Measurements from ENCODE around the gene TRIM17. TPM values are rescaled to one million over a fixed set of nuclear protein-coding genes. Genes with fewer than 3 reads are reported as not detected.
A peak's percentile ranks its signal among the peaks of the same experiment; 100 is the strongest.

The TRIM17 gene
- polyA plus RNA-seq, 1 of the 3 experiments (the other 2 are of a cell fraction) = 1.6 TPM

DNA sequence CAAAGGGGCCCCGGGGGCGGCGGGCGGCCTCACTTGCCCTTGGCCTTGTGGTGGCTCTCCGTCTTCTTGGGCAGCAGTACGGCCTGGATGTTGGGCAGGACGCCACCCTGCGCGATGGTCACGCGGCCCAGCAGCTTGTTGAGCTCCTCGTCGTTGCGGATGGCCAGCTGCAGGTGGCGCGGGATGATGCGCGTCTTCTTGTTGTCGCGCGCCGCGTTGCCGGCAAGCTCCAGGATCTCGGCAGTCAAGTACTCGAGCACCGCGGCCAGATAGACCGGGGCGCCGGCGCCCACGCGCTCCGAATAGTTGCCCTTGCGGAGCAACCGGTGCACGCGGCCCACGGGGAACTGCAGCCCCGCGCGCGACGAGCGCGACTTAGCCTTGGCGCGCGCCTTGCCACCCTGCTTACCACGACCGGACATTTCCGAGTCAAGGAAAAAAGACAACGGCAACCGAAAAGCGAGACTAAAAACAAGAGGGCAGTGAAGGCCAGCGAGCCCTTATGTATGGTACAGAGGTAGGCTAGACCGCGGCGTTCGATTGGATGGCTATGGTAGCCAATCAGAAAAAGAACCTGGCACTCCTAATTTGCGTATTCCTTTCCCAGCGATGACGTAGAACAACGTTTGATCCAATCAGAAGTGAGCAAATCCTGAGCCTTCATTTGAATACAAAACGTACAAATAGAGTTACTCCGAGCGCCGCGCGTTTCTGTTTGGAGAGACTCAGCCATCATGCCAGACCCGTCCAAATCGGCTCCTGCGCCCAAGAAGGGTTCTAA, 40.9 kb upstream of the TRIM17 start:
- WGBS (ENCODE audit: low lambda C conversion rate) = 27% methylated on average over 31 of the region's 74 CpGs
- peak; percentile 95 for DNase-seq
- CTCF ChIA-PET = interaction anchor here (0.7 to 4.4 kb wide), 10 partner anchors 12 to 195 kb away, joined by 3 to 20 read pairs (median 3); no protein-coding TSS in a partner anchor
- H3K4me2 ChIP-seq = peak overlapping the region; percentile 95
- peak overlapping the region; percentile 72 for H2AFZ ChIP-seq (ENCODE audit: low read depth)
- no peaks in the 10 kb centered on the region for H4K20me1 ChIP-seq (ENCODE audit: insufficient read depth)
- H3K9me2 ChIP-seq = no peaks in the 10 kb centered on the region
- H3K4me3 ChIP-seq (ENCODE audit: low read depth in 2 of 2, low read length in 1 of 2) = peak overlapping the region; percentile 78 to 88
- H3K27me3 ChIP-seq (ENCODE audit: insufficient read depth) = no peaks in the 10 kb centered on the region
- H3K4me1 ChIP-seq (ENCODE audit: control insufficient read depth in 1 of 2, insufficient read depth in 2 of 2, low read depth in 1 of 2, low read length in 1 of 2) = peaks cover 0 to 18% of the 10 kb centered on the region in 2 experiments; a peak in 2 of 4 replicates
- POLR2A ChIA-PET = interaction anchor here (0.7 to 1.9 kb wide), 18 partner anchors 8 to 1138 kb away, joined by 3 to 19 read pairs (median 3); partner anchors contain the start of genes GUK1, IBA57, RNF187 and TRIM11
- peaks cover 24% of the 10 kb centered on the region for H3F3A ChIP-seq (replicated peaks; ENCODE audit: insufficient read depth)
- peak overlapping the region; percentile 82 to 96 for H3K27ac ChIP-seq (ENCODE audit: low read depth in 2 of 2, low read length in 1 of 2)
- H3K36me3 ChIP-seq (replicated peaks in 1 of 2; ENCODE audit: control insufficient read depth in 1 of 2, insufficient read depth in 2 of 2, low read length in 1 of 2) = peaks cover 3 to 4% of the 10 kb centered on the region in 2 experiments
- H3K79me2 ChIP-seq (ENCODE audit: insufficient read depth) = peaks cover 30% of the 10 kb centered on the region
- H3K9ac ChIP-seq = peak overlapping the region; percentile 76
- H3K9me3 ChIP-seq = no peaks in the 10 kb centered on the region
- peak; percentile 42; the same call in 1 of the 2 replicates for TF ChIP-seq TEAD4 (IDR thresholded peaks at IDR 0.05; ENCODE audit: borderline replicate concordance, insufficient read depth)
- TF ChIP-seq YY1 (IDR thresholded peaks at IDR 0.05; ENCODE audit: low read depth) = peak; percentile 1
- no peak for TF ChIP-seq RAD21 (IDR thresholded peaks at IDR 0.05; ENCODE audit: low read length)
- TF ChIP-seq EP300 (IDR thresholded peaks at IDR 0.05; ENCODE audit: borderline replicate concordance in 1 of 2, low read depth in 1 of 2, low read length in 1 of 2) = no peak
- TF ChIP-seq, protein P1, sequence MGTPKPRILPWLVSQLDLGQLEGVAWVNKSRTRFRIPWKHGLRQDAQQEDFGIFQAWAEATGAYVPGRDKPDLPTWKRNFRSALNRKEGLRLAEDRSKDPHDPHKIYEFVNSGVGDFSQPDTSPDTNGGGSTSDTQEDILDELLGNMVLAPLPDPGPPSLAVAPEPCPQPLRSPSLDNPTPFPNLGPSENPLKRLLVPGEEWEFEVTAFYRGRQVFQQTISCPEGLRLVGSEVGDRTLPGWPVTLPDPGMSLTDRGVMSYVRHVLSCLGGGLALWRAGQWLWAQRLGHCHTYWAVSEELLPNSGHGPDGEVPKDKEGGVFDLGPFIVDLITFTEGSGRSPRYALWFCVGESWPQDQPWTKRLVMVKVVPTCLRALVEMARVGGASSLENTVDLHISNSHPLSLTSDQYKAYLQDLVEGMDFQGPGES (IDR thresholded peaks at IDR 0.05; ENCODE audit: low read depth, low read length) = peak; percentile 63; the same call in 1 of the 2 replicates
- peak; percentile 82 for TF ChIP-seq CHD2 (IDR thresholded peaks at IDR 0.05; ENCODE audit: low read length, partially characterized antibody)
- TF ChIP-seq USF2 (IDR thresholded peaks at IDR 0.05; ENCODE audit: borderline replicate concordance, low read depth, low read length) = no peak; the same call in 1 of the 2 replicates
- TF ChIP-seq CTCF (IDR thresholded peaks at IDR 0.05) = peak; percentile 43
- TF ChIP-seq ELF1 (IDR thresholded peaks at IDR 0.05) = no peak
- TF ChIP-seq RXRA (IDR thresholded peaks at IDR 0.05; ENCODE audit: borderline replicate concordance, low read depth) = no peak
- no peak for TF ChIP-seq GABPA (IDR thresholded peaks at IDR 0.05; ENCODE audit: low read depth)
- 0 out of 2 replicates have a peak, but pooled peaks have one; percentile 28 for TF ChIP-seq FOXM1 (IDR thresholded peaks at IDR 0.05; ENCODE audit: low read depth)
- TF ChIP-seq NFIC (IDR thresholded peaks at IDR 0.05; ENCODE audit: borderline replicate concordance) = 0 out of 2 replicates have a peak, but pooled peaks have one; percentile 7
- no peak for TF ChIP-seq JUND (IDR thresholded peaks at IDR 0.05)
- TF ChIP-seq, protein P2, sequence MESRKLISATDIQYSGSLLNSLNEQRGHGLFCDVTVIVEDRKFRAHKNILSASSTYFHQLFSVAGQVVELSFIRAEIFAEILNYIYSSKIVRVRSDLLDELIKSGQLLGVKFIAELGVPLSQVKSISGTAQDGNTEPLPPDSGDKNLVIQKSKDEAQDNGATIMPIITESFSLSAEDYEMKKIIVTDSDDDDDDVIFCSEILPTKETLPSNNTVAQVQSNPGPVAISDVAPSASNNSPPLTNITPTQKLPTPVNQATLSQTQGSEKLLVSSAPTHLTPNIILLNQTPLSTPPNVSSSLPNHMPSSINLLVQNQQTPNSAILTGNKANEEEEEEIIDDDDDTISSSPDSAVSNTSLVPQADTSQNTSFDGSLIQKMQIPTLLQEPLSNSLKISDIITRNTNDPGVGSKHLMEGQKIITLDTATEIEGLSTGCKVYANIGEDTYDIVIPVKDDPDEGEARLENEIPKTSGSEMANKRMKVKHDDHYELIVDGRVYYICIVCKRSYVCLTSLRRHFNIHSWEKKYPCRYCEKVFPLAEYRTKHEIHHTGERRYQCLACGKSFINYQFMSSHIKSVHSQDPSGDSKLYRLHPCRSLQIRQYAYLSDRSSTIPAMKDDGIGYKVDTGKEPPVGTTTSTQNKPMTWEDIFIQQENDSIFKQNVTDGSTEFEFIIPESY (IDR thresholded peaks at IDR 0.05; ENCODE audit: borderline replicate concordance, low read depth) = 0 out of 2 replicates have a peak, but pooled peaks have one; percentile 37
- 0 out of 2 replicates have a peak, but pooled peaks have one; percentile 12 for TF ChIP-seq RCOR1 (IDR thresholded peaks at IDR 0.05; ENCODE audit: low read length)
- TF ChIP-seq EZH2phosphoT487 (IDR thresholded peaks at IDR 0.05; ENCODE audit: borderline replicate concordance, low read depth) = no peak
- peak; percentile 79 for TF ChIP-seq MXI1 (IDR thresholded peaks at IDR 0.05; ENCODE audit: low read depth, low read length)
- TF ChIP-seq TCF12 (IDR thresholded peaks at IDR 0.05) = no peak; the same call in 1 of the 2 replicates
- TF ChIP-seq, protein P3, sequence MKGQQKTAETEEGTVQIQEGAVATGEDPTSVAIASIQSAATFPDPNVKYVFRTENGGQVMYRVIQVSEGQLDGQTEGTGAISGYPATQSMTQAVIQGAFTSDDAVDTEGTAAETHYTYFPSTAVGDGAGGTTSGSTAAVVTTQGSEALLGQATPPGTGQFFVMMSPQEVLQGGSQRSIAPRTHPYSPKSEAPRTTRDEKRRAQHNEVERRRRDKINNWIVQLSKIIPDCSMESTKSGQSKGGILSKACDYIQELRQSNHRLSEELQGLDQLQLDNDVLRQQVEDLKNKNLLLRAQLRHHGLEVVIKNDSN (IDR thresholded peaks at IDR 0.05; ENCODE audit: borderline replicate concordance, low read depth) = peak; percentile 73; the same call in 1 of the 2 replicates
- TF ChIP-seq SIN3A (IDR thresholded peaks at IDR 0.05; ENCODE audit: borderline replicate concordance, low read depth, low read length) = no peak; the same call in 1 of the 2 replicates
- TF ChIP-seq TAF1 (IDR thresholded peaks at IDR 0.05; ENCODE audit: borderline replicate concordance, low read depth, low read length) = peak; percentile 82
- peak; percentile 63; the same call in 1 of the 2 replicates for TF ChIP-seq FOXJ3 (CRISPR knock-in tag; IDR thresholded peaks at IDR 0.05)
- peak; percentile 99 for TF ChIP-seq POLR2AphosphoS5 (IDR thresholded peaks at IDR 0.05; ENCODE audit: low read depth, low read length)
- TF ChIP-seq SMC3 (IDR thresholded peaks at IDR 0.05; ENCODE audit: low read depth, low read length) = no peak
- TF ChIP-seq NRF1 (IDR thresholded peaks at IDR 0.05; ENCODE audit: low read depth, low read length) = no peak
